NOMO-1 (cell line): ENCODE data around the gene ECE1.
"Not testable (repeated sequence)": the region's sequence is repeated elsewhere in the genome, so short reads cannot be mapped to it uniquely, and the experiment has no call there.

Source experiments
- DNase-seq, 2 experiments: peaks; one replicate each; lab custom pipeline; 2025; ENCODE audit not compliant: unreplicated experiment in 2 of 2; lab: John Stamatoyannopoulos, UW

ECE1 gene

DNA sequence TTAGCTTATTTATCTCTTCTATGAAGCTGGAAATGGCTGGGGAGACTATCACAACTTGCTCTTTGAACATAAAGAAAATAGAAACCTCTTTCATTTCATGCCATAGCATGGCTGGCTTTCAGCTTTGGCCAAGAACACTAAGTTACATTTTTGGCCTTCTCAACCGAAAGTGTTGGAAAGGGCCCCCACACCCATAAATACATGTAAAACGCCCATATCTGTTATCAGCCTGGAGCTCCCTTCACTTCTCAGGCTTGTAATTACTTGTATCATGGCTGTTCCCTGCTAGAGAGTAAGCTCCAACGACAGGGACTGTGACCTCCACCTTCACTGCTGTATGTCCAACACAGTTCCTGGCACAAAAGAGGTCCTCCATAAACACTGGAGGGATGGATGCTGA is 100.8 kb downstream of the ECE1 start:
- no peak for DNase-seq

DNA sequence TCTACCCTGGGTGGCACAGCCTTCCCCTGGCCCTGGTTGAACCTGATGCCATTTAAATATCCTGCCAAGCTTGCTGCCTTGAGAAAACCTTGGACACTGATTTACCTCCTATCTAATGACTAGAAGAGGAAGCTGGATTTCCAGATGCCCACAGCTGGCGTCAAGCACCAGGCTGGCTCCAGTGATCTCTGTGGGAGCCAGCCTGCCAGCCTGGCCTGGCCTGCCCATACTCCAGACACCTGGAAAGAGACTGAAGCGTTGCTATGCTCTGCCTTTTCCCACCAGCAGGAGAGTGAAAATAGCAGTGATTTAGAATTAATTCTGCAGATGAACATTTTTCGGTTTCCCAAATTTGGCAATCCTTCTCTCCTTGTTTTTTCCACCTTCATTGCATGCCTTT is 102.0 kb downstream of the ECE1 start:
- DNase-seq, result no peak

DNA sequence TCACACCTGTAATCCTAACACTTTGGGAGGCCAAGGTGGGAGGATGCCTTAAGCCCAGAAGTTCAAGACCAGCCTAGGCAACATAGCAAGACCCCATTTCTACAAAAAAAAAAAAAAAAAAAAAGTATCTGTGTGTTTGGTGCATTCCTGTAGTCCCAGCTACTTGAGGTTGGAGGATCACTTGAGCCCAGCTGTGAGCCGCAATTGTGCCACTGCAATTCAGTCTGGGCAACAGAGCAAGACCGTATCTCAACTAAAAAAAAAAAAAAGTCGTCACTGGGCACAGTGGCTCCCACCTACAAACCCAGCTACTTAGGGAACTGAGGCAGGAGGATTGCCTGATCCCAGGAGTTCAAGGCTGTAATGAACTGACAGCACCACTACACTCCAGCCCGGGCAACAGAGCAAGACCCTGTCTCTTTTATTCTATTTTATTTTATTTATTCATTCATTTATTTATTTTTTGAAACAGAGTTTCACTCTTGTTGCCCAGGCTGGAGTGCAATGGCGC is 105.0 kb downstream of the ECE1 start:
- no peak for DNase-seq

DNA sequence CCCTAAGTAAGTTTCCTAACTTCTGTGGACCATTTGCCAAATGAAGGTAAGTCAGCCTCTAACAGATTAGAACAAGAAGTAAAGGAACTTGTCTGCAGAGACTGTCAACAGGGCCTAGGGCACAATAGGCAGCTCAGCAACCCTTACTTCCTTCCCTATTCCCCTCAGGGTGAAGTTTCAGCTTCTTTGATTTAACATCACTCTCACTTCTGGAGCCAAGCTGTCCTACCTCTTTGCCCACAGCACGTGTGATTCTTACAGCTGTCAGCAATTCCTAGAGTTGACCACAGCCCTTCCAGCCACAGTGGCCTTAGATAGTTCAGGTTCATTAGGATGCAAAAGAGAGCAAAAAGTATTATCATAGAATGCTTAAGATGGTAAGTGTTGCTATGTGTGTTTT is 106.0 kb downstream of the ECE1 start:
- DNase-seq, result peak; percentile 43 to 75

DNA sequence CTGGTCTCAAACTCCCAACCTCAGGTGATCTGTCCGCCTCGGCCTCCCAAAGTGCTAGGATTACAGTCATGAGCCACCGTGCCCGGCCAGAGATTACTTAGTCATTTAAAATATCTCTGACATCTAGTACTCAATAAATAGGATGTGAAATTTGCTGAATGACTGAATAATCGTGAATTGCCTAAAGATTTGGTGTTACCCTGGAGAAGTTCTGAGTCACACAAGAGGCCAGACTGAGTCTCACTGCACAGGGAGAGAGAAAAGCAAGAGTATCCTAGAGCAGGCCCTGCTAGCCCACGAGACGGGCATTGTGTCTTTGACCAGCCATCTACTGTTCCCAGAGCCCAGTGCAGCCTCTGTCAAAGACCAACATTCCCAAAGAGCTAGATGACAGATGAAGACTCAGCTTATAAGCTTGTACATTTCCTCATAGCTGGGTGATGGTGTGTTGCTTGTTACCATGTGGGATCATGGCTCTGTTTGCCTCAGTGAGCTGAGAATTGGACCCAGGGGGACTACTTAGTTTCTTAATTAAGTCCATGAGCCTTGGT is 108.0 kb downstream of the ECE1 start:
- no peak for DNase-seq

DNA sequence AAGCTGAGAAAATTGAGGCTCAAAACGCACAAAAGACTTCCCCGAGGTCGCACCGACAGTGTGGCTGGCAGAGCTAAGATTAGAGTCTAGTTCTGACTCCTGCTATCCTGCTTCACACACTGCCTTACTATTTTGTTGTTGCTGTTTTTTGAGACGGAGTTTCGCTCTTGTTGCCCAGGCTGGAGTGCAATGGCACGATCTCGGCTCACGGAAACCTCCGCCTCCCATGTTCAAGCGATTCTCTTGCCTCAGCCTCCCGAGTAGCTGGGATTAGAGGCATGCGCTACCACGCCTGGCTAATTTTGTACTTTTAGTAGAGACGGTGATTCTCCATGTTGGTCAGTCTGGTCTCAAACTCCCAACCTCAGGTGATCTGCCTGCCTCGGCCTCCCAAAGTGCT is 112.0 kb downstream of the ECE1 start:
- DNase-seq, result not testable (repeated sequence)

DNA sequence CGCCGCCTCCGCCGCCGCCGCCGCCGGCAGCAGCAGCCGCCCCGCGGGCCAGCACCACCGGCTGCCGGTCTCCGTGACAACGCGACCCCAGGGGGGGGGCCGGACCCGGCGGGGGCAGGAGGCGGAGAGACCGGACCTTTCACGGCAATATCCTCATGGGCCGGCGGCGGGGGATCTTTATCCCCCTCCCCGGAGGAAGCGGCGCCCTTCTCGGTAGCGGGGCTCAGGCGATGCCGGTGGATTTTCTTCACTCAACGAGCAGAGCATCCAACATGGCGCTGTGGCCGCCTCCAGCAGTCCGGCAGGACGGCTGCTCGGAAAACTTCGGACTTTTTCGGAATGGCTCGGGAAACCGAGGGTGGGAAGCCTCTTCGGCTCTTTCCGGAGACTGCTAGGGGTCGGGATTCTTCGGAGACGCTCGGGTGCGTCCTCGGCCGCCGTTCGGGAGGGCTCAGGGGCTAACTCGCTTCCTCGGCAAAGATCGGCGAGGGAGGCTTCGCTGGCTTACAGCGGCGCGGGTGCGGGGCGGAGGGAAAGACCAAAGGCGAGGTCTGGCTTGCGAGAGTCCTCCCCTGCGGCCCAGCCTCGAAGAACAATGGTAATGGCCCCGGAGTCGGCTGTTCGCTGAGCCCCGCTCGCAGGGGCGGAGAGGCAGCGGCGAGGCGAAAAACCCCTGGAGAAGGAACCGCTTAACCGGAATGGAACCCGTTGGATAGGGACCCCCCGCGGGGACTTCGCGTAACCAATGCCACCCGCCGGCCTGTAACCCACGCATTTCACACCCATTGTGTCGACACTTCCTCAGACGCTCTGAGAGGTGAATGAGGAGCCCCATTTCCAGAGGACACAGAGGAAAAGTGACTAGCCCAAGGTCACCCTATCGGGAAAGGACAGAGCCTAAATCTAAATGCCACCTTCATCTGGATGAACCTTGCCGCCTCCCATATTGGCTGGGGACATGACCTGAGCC is 113.4 kb downstream of the ECE1 start, which contains the start of gene EIF4G3:
EIF4G3 (minus strand) TSS at position 312 of the 970 bp plus-strand sequence. CDS start 174,155 bp downstream, outside the sequence.
- peak; percentile 96 for DNase-seq

DNA sequence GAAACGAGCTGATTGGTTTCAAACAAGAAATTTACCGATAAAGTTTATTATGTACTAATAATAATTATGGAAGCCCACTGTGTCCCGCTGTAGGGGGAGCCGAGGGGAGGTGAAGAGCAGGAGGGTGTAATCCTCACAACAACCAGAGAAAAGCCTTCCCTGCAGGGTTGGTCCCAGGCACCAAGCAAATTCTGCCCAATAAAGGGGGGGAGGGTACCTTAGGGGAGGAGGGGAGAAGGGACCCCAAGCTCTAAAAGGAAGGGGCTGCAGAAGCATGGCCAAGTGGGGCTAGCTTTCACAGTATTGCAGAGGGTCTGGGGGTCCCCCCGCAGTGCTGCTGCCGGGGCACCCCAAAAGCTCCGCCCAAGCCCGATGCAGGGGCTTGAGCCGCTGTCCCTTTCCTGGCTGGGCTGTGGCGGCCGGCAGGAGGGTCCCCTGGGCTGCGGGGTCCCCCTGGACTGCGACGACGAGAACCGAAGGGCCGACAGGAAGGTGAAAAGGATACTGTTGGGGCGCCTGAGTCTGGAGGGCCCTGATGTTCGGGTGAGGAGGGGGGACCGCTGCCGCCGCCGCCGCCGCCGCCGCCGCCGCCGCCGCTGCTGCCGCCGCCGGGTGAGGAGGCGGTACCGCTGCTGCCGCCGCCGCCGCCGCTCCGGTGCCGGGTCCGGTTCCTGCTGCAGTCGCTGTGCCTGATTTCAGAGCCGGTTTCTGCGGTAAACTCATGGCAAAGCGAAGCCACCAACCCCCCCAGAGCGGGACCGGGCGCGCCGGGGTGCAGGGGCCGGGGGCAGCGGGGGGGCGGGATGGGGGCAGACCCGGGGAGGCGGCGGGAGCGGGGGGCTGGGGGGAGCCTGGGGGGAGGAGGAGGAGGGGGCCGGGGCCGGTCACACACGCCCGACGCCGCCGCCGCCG is 114.3 kb downstream of the ECE1 start:
- peak in 1 of 2 experiments; percentile 17 for DNase-seq

DNA sequence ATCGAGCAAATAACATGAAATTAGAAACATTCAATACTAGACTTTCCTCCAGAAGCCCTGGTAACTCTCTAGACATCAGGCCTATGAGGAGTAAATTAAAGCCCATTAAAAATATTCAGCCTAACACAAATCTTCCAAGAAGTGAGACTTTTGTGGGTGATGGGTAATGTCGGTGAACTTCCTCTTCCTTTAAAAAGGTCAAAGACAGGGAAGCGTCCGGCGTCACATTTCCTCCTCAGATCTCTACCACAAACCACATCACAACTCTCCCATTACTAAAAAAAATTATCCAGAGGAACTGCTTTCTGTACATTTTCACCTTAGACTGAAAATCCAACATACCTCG is 115.0 kb downstream of the ECE1 start:
- peak; percentile 60 to 93 for DNase-seq

DNA sequence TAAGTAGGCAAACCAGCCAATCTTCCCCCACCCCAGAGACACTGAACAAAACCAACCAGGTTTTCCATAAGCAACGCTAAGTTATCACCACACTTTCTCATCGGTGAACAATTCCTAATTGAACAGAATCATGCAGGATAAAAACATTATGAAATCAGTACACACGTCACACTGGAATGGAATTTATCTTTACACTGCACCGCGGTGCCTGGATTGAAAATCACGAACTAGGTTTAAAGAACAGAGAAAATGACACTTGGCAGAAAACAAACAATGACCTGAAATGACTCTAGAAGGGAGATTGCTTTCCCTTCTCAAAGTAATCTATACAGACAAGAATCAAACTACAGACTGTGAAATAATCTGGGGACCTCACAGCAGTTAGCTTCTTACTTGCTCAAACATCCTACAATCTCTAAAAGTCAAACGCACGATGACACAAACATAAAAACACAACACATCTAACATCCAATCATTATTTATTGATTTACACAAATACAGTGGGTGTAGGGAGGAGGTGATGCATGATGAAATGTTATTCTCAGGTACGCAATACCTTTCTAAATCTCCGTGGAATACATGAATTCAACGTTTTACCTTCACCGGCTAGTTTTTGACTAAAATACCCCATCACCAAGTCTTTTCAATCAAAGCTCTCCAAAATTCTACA is 115.5 kb downstream of the ECE1 start:
- no peak for DNase-seq

DNA sequence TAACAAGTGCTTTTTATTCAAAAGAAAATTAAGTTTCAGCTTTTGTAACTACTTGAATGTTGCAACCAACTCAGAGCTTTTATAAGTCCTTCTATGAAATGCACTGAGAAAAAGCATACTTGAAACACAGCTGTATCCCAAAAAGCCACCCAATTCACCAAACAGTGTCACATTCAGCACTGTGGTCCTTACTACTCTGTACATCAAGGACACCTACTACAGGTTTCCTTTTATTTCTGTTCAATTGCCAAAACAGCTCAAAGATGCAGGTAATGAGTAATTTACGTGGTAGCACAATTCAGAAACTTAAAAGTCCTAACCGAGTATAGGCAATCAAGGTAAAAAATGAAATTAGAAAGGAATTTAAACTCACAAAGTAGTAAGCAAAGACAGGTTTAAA is 116.0 kb downstream of the ECE1 start:
- DNase-seq, result no peak

DNA sequence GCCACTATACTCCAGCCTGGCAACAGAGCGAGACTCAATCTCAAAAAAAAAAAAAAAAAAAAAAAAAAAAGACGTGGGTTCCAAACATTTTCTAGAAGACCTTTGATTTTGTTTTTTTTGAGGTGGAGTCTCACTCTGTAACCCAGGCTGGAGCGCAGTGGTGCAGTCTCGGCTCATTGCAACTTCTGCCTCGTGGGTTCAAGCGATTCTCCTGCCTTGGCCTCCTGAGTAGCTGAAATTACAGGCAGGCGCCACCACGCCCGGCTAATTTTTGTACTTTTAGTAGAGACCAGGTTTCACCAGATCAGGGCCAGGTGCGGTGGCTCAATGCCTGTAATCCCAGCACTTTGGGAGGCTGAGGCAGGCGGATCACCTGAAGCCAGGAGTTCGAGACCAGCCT is 117.2 kb downstream of the ECE1 start:
- not testable (repeated sequence) for DNase-seq

DNA sequence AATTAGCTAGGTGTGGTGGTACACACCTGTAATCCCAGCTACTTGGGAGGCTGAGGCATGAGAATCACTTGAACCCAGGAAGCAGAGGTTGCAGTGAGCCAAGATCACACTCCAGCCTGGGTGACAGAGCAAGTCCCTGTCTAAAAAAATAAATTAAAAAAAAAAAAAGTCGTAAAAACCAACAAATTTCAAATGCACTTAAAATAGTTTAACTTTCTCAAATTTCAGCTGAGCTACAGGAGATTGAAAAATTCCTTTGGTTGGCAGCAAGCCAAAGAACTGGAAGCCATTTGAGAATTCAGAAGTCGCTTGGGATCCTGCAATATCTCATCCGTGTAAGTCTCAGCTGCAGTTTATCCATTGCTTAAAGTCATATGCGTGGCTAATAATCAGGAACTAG is 119.4 kb downstream of the ECE1 start:
- DNase-seq, result not testable (repeated sequence)

DNA sequence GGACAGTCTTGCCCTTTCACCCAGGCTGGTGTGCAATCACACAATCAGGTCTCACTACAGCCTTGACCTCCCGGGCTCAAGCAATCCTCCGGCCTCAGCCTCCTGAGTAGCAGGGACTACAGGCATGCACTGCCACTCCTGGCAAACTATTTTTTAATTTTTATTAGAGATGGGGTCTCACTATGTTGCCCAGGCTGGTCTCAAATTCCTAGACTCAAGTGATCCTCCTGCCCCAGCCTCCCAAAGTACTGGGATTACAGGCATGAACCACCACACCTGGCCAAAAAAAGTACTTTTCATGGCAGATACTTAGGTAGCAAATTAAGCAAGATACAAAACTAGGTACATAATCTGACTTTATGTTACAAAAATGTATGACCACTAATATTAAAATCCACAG is 121.8 kb downstream of the ECE1 start:
- DNase-seq, result no peak
